Measurements from ENCODE around the gene SNX25.
"Not testable (repeated sequence)": the region's sequence is repeated elsewhere in the genome, so short reads cannot be mapped to it uniquely, and the experiment has no call there.

The SNX25 gene

GRCh38 chr4:185322803-185323202 lies 113.4 kb downstream of the SNX25 start:
- H3K9me3 ChIP-seq (ENCODE audit: control extremely low read depth in 1 of 5, control insufficient read depth in 4 of 5, insufficient read depth in 2 of 5, low read depth in 1 of 5, low read length in 4 of 5): no peaks in the 10 kb centered on the region
- no peak for DNase-seq
- H3K4me3 ChIP-seq (ENCODE audit: control insufficient read depth in 1 of 7, extremely low read depth in 1 of 7, insufficient read depth in 4 of 7, low read depth in 2 of 7, low read length in 6 of 7): no peak overlapping the region
- ChIA-PET POLR2A (no interaction called here), CTCF (interaction anchor here (0.6 kb wide), 1 partner anchor 705 kb away, joined by 3 read pairs; no protein-coding TSS in a partner anchor)
- H3K36me3 ChIP-seq (ENCODE audit: control insufficient read depth in 4 of 4, insufficient read depth in 4 of 4, low read length in 3 of 4): no peaks in the 10 kb centered on the region
- peaks cover 3 to 8% (median 6%) of the 10 kb centered on the region in 4 experiments for H3K4me1 ChIP-seq (ENCODE audit: control extremely low read depth in 1 of 4, control insufficient read depth in 4 of 4, insufficient read depth in 4 of 4, low read length in 3 of 4)
- 100% methylated on average over 1 of the region's 2 CpGs for WGBS (ENCODE audit: insufficient coverage)
- H3K27me3 ChIP-seq (replicated peaks in 2 of 5; ENCODE audit: control insufficient read depth in 4 of 5, insufficient read depth in 5 of 5, low read length in 4 of 5): no peaks in the 10 kb centered on the region
- H3K27ac ChIP-seq (ENCODE audit: insufficient read depth in 1 of 2, low read depth in 1 of 2, low read length in 2 of 2, poor library complexity in 1 of 2, severe bottlenecking in 2 of 2): no peak overlapping the region

- H3K9me3 ChIP-seq (ENCODE audit: control extremely low read depth in 1 of 5, control insufficient read depth in 4 of 5, insufficient read depth in 2 of 5, low read depth in 1 of 5, low read length in 4 of 5): no peaks in the 10 kb centered on the region
- no CpG with 5 or more reads among the region's 1 CpG for WGBS (ENCODE audit: insufficient coverage)
- no peaks in the 10 kb centered on the region for H3K36me3 ChIP-seq (ENCODE audit: control insufficient read depth in 4 of 4, insufficient read depth in 4 of 4, low read length in 3 of 4)
- H3K27ac ChIP-seq (ENCODE audit: insufficient read depth in 1 of 2, low read depth in 1 of 2, low read length in 2 of 2, poor library complexity in 1 of 2, severe bottlenecking in 2 of 2): no peak overlapping the region
- H3K4me3 ChIP-seq (ENCODE audit: control insufficient read depth in 1 of 7, extremely low read depth in 1 of 7, insufficient read depth in 4 of 7, low read depth in 2 of 7, low read length in 6 of 7): no peak overlapping the region
- peaks cover 2 to 3% (median 3%) of the 10 kb centered on the region in 4 experiments for H3K4me1 ChIP-seq (ENCODE audit: control extremely low read depth in 1 of 4, control insufficient read depth in 4 of 4, insufficient read depth in 4 of 4, low read length in 3 of 4)
- ChIA-PET POLR2A (no interaction called here), CTCF (interaction anchor here (0.6 kb wide), 1 partner anchor 704 kb away, joined by 3 read pairs; no protein-coding TSS in a partner anchor)
- no peak for DNase-seq
- H3K27me3 ChIP-seq (replicated peaks in 2 of 5; ENCODE audit: control insufficient read depth in 4 of 5, insufficient read depth in 5 of 5, low read length in 4 of 5): no peaks in the 10 kb centered on the region
These were observed 114.2 kb downstream of the SNX25 start for GRCh38 chr4:185323606-185324005.

- CTCF ChIA-PET: interaction anchor here (1.0 kb wide), 1 partner anchor 12 kb away, joined by 3 read pairs; no protein-coding TSS in a partner anchor
- POLR2A ChIA-PET; H3K4me1 ChIP-seq (ENCODE audit: control extremely low read depth in 1 of 4, control insufficient read depth in 4 of 4, insufficient read depth in 4 of 4, low read length in 3 of 4); H3K27ac ChIP-seq (ENCODE audit: insufficient read depth in 1 of 2, low read depth in 1 of 2, low read length in 2 of 2, poor library complexity in 1 of 2, severe bottlenecking in 2 of 2); H3K9me3 ChIP-seq (ENCODE audit: control extremely low read depth in 1 of 5, control insufficient read depth in 4 of 5, insufficient read depth in 2 of 5, low read depth in 1 of 5, low read length in 4 of 5); H3K27me3 ChIP-seq (replicated peaks in 2 of 5; ENCODE audit: control insufficient read depth in 4 of 5, insufficient read depth in 5 of 5, low read length in 4 of 5); H3K36me3 ChIP-seq (ENCODE audit: control insufficient read depth in 4 of 4, insufficient read depth in 4 of 4, low read length in 3 of 4); DNase-seq; H3K4me3 ChIP-seq (ENCODE audit: control insufficient read depth in 1 of 7, extremely low read depth in 1 of 7, insufficient read depth in 4 of 7, low read depth in 2 of 7, low read length in 6 of 7): not testable (repeated sequence)
- WGBS (ENCODE audit: insufficient coverage): 88% methylated on average over 4 of the region's 6 CpGs
These were observed 115.0 kb downstream of the SNX25 start for GRCh38 chr4:185324361-185324760.

- H3K27me3 ChIP-seq (replicated peaks in 2 of 5; ENCODE audit: control insufficient read depth in 4 of 5, insufficient read depth in 5 of 5, low read length in 4 of 5); POLR2A ChIA-PET; H3K4me3 ChIP-seq (ENCODE audit: control insufficient read depth in 1 of 7, extremely low read depth in 1 of 7, insufficient read depth in 4 of 7, low read depth in 2 of 7, low read length in 6 of 7); H3K36me3 ChIP-seq (ENCODE audit: control insufficient read depth in 4 of 4, insufficient read depth in 4 of 4, low read length in 3 of 4); CTCF ChIA-PET; H3K27ac ChIP-seq (ENCODE audit: insufficient read depth in 1 of 2, low read depth in 1 of 2, low read length in 2 of 2, poor library complexity in 1 of 2, severe bottlenecking in 2 of 2); H3K4me1 ChIP-seq (ENCODE audit: control extremely low read depth in 1 of 4, control insufficient read depth in 4 of 4, insufficient read depth in 4 of 4, low read length in 3 of 4); DNase-seq; H3K9me3 ChIP-seq (ENCODE audit: control extremely low read depth in 1 of 5, control insufficient read depth in 4 of 5, insufficient read depth in 2 of 5, low read depth in 1 of 5, low read length in 4 of 5): not testable (repeated sequence)
- WGBS (ENCODE audit: insufficient coverage): no CpG with 5 or more reads among the region's 1 CpG
These were observed 116.3 kb downstream of the SNX25 start for GRCh38 chr4:185325721-185326120.

- POLR2A ChIA-PET: no interaction called here
- Histone ChIP-seq H3K4me1 (ENCODE audit: control extremely low read depth in 1 of 4, control insufficient read depth in 4 of 4, insufficient read depth in 4 of 4, low read length in 3 of 4) (no peaks in the 10 kb centered on the region), H3K27me3 (replicated peaks in 2 of 5; ENCODE audit: control insufficient read depth in 4 of 5, insufficient read depth in 5 of 5, low read length in 4 of 5) (no peaks in the 10 kb centered on the region), H3K4me3 (ENCODE audit: control insufficient read depth in 1 of 7, extremely low read depth in 1 of 7, insufficient read depth in 4 of 7, low read depth in 2 of 7, low read length in 6 of 7) (no peak overlapping the region), H3K27ac (ENCODE audit: insufficient read depth in 1 of 2, low read depth in 1 of 2, low read length in 2 of 2, poor library complexity in 1 of 2, severe bottlenecking in 2 of 2) (no peak overlapping the region), H3K9me3 (ENCODE audit: control extremely low read depth in 1 of 5, control insufficient read depth in 4 of 5, insufficient read depth in 2 of 5, low read depth in 1 of 5, low read length in 4 of 5) (peaks cover 0 to 6% (median 3%) of the 10 kb centered on the region in 5 experiments), H3K36me3 (ENCODE audit: control insufficient read depth in 4 of 4, insufficient read depth in 4 of 4, low read length in 3 of 4) (no peaks in the 10 kb centered on the region)
- 98% methylated on average over 6 of the region's 7 CpGs for WGBS (ENCODE audit: insufficient coverage)
- CTCF ChIA-PET: no interaction called here
- no peak for DNase-seq
These were observed 119.2 kb downstream of the SNX25 start for GRCh38 chr4:185328586-185328985.

- CTCF ChIA-PET; POLR2A ChIA-PET; H3K27me3 ChIP-seq (replicated peaks in 2 of 5; ENCODE audit: control insufficient read depth in 4 of 5, insufficient read depth in 5 of 5, low read length in 4 of 5); H3K4me3 ChIP-seq (ENCODE audit: control insufficient read depth in 1 of 7, extremely low read depth in 1 of 7, insufficient read depth in 4 of 7, low read depth in 2 of 7, low read length in 6 of 7); H3K36me3 ChIP-seq (ENCODE audit: control insufficient read depth in 4 of 4, insufficient read depth in 4 of 4, low read length in 3 of 4); H3K9me3 ChIP-seq (ENCODE audit: control extremely low read depth in 1 of 5, control insufficient read depth in 4 of 5, insufficient read depth in 2 of 5, low read depth in 1 of 5, low read length in 4 of 5); DNase-seq; H3K4me1 ChIP-seq (ENCODE audit: control extremely low read depth in 1 of 4, control insufficient read depth in 4 of 4, insufficient read depth in 4 of 4, low read length in 3 of 4); H3K27ac ChIP-seq (ENCODE audit: insufficient read depth in 1 of 2, low read depth in 1 of 2, low read length in 2 of 2, poor library complexity in 1 of 2, severe bottlenecking in 2 of 2): not testable (repeated sequence)
- no CpG with 5 or more reads among the region's 2 CpGs for WGBS (ENCODE audit: insufficient coverage)
These were observed 120.6 kb downstream of the SNX25 start for GRCh38 chr4:185329879-185330510.

GRCh38 chr4:185332575-185333464 lies 123.4 kb downstream of the SNX25 start:
- Histone ChIP-seq H3K27ac (ENCODE audit: insufficient read depth in 1 of 2, low read depth in 1 of 2, low read length in 2 of 2, poor library complexity in 1 of 2, severe bottlenecking in 2 of 2) (no peak overlapping the region), H3K4me3 (ENCODE audit: control insufficient read depth in 1 of 7, extremely low read depth in 1 of 7, insufficient read depth in 4 of 7, low read depth in 2 of 7, low read length in 6 of 7) (no peak overlapping the region), H3K36me3 (ENCODE audit: control insufficient read depth in 4 of 4, insufficient read depth in 4 of 4, low read length in 3 of 4) (no peaks in the 10 kb centered on the region), H3K27me3 (replicated peaks in 2 of 5; ENCODE audit: control insufficient read depth in 4 of 5, insufficient read depth in 5 of 5, low read length in 4 of 5) (no peaks in the 10 kb centered on the region), H3K4me1 (ENCODE audit: control extremely low read depth in 1 of 4, control insufficient read depth in 4 of 4, insufficient read depth in 4 of 4, low read length in 3 of 4) (no peaks in the 10 kb centered on the region), H3K9me3 (ENCODE audit: control extremely low read depth in 1 of 5, control insufficient read depth in 4 of 5, insufficient read depth in 2 of 5, low read depth in 1 of 5, low read length in 4 of 5) (peaks cover 0 to 6% (median 3%) of the 10 kb centered on the region in 5 experiments)
- ChIA-PET CTCF (no interaction called here), POLR2A (no interaction called here)
- WGBS (ENCODE audit: insufficient coverage): 100% methylated on average over 2 of the region's 3 CpGs
- no peak for DNase-seq
